SU-DHL-6 (cell line): ENCODE results near the gene GABRB1.
"Not testable (repeated sequence)": the region's sequence is repeated elsewhere in the genome, so short reads cannot be mapped to it uniquely, and the experiment has no call there.

Source experiments
- H2AFZ ChIP-seq: fragments of 200-600 bp; sonication (generic); 2 replicates; pipeline ENCODE4 v1.6.1; 2014; ENCODE audit warnings: low read depth, mild to moderate bottlenecking, moderate library complexity, mixed read lengths, antibody characterized with exemption, low read length; ENCODE audit not compliant: severe bottlenecking
- H3F3A ChIP-seq: fragments of 200-600 bp; shearing (Covaris generic); 2 replicates; pipeline ENCODE4 v1.6.0; 2016; ENCODE audit warnings: antibody characterized with exemption, mild to moderate bottlenecking; ENCODE audit not compliant: insufficient read depth
- H3K27ac ChIP-seq: fragments of 200-600 bp; sonication (generic); 2 replicates; pipeline ENCODE4 v1.5.1; 2016; ENCODE audit warnings: low read depth, mild to moderate bottlenecking, low read length, moderate library complexity, mixed read lengths
- H3K27me3 ChIP-seq: fragments of 200-600 bp; sonication (generic), shearing (Covaris generic); 2 replicates; pipeline ENCODE4 v1.6.0; 2014; ENCODE audit warnings: mild to moderate bottlenecking, low read length
- H3K36me3 ChIP-seq: fragments of 200-600 bp; sonication (generic); 2 replicates; pipeline ENCODE4 v1.6.1; 2014; ENCODE audit warnings: mild to moderate bottlenecking, low read length, mixed read lengths
- H3K4me2 ChIP-seq: fragments of 300-600, 200-600 bp; shearing (Covaris generic), sonication (generic); 2 replicates; pipeline ENCODE4 v1.6.0; 2014; ENCODE audit warnings: low read length, low read depth, mild to moderate bottlenecking; ENCODE audit not compliant: poor library complexity, severe bottlenecking
- H3K4me3 ChIP-seq: fragments of 200-600 bp; sonication (generic); 2 replicates; pipeline ENCODE4 v1.5.1; 2014; ENCODE audit warnings: antibody characterized with exemption, low read length, mild to moderate bottlenecking, mixed read lengths; ENCODE audit not compliant: insufficient read depth, poor library complexity, severe bottlenecking
- H3K79me2 ChIP-seq: fragments of 200-600 bp; sonication (generic); 2 replicates; pipeline ENCODE4 v1.6.1; 2014; ENCODE audit warnings: mild to moderate bottlenecking, low read length, moderate library complexity; ENCODE audit not compliant: insufficient read depth
- H3K9ac ChIP-seq: fragments of 200-600 bp; sonication (generic); 2 replicates; pipeline ENCODE4 v1.7.0; 2014; ENCODE audit warnings: mild to moderate bottlenecking, low read length
- H3K9me2 ChIP-seq: fragments of 200-600 bp; sonication (generic); replicated peaks from 2 replicates; pipeline ENCODE4 v1.6.1; 2014; ENCODE audit warnings: low read length; ENCODE audit not compliant: insufficient read depth
- H3K9me3 ChIP-seq: fragments of 200-600 bp; sonication (generic); 2 replicates; pipeline ENCODE4 v1.6.1; 2014; ENCODE audit warnings: low read length, mixed read lengths; ENCODE audit not compliant: insufficient read depth
- H4K20me1 ChIP-seq: fragments of 200-600 bp; sonication (generic); 2 replicates; pipeline ENCODE4 v1.6.1; 2014; ENCODE audit warnings: low read depth, mild to moderate bottlenecking, antibody characterized with exemption, low read length, moderate library complexity, mixed read lengths
- EZH2phosphoT487 ChIP-seq: fragments of 200-600 bp; sonication (generic), shearing (Covaris generic); conservative IDR thresholded peaks from 2 replicates; pipeline ENCODE4 v1.6.1; 2018; ENCODE audit warnings: mild to moderate bottlenecking, antibody characterized with exemption, low read length, moderate library complexity, mixed read lengths
- TF ChIP-seq, protein P1 (sequence below): fragments of 200-600 bp; sonication (generic); IDR thresholded peaks from one replicate; pipeline ENCODE4 v1.5.1; 2017; ENCODE audit warnings: antibody characterized with exemption, mild to moderate bottlenecking, low read length, moderate library complexity; ENCODE audit not compliant: insufficient read depth, poor library complexity, severe bottlenecking

Gene GABRB1

DNA sequence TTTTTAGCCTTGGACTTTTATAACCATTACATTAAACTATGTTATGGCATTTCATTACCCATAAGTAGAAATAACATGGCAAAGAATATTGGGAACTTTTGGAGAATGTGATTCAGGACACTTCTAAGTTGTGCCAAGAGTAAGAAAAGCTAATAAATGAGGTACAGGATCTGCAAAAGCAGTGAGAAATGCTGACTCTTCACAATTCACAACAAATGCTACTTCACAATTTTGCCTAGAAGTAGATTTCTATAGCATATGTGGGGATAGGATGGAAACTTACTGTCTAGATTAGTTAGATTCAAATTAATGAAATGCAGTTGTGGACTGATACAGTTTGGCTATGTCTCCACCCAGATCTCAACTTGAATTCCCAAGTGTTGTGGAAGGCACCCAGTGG lies 258.4 kb downstream of the GABRB1 start:
- Histone ChIP-seq H2AFZ (no peak overlapping the region), H3K9ac (no peak overlapping the region), H3K27ac (no peak overlapping the region), H3K27me3 (no peaks in the 10 kb centered on the region), H3K4me2 (no peak overlapping the region), H3K4me3 (no peak overlapping the region), H3K9me3 (no peaks in the 10 kb centered on the region), H3K36me3 (no peaks in the 10 kb centered on the region), H4K20me1 (no peaks in the 10 kb centered on the region), H3K9me2 (no peaks in the 10 kb centered on the region), H3F3A (no peaks in the 10 kb centered on the region), H3K79me2 (no peaks in the 10 kb centered on the region)
- TF ChIP-seq, protein P1, sequence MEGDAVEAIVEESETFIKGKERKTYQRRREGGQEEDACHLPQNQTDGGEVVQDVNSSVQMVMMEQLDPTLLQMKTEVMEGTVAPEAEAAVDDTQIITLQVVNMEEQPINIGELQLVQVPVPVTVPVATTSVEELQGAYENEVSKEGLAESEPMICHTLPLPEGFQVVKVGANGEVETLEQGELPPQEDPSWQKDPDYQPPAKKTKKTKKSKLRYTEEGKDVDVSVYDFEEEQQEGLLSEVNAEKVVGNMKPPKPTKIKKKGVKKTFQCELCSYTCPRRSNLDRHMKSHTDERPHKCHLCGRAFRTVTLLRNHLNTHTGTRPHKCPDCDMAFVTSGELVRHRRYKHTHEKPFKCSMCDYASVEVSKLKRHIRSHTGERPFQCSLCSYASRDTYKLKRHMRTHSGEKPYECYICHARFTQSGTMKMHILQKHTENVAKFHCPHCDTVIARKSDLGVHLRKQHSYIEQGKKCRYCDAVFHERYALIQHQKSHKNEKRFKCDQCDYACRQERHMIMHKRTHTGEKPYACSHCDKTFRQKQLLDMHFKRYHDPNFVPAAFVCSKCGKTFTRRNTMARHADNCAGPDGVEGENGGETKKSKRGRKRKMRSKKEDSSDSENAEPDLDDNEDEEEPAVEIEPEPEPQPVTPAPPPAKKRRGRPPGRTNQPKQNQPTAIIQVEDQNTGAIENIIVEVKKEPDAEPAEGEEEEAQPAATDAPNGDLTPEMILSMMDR = no peak
- TF ChIP-seq EZH2phosphoT487 = no peak

DNA sequence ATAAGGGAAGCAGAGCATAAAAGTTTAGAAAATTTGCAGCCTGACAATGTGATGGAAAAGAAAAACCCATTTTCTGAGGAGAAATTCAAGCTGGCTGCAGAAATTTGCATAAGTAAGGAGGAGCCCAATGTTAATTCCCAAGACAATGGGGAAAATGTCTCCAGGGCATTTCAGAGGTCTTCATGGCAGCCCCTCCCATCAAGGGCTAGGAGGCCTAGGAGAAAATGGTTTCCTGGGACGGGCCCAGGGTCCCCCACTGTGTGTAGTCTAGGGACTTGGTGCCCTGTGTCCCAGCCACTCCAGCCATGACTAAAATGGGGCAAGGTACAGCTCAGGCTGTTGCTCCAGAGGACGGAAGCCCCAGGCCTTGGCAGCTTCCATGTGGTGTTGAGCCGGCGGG lies 259.5 kb downstream of the GABRB1 start:
- not testable (repeated sequence) for H3K4me2 ChIP-seq, H3K27ac ChIP-seq, H3K9me3 ChIP-seq, H3F3A ChIP-seq, H3K36me3 ChIP-seq, H2AFZ ChIP-seq, H3K4me3 ChIP-seq, H3K9me2 ChIP-seq, H3K9ac ChIP-seq, H3K79me2 ChIP-seq, H4K20me1 ChIP-seq, H3K27me3 ChIP-seq

DNA sequence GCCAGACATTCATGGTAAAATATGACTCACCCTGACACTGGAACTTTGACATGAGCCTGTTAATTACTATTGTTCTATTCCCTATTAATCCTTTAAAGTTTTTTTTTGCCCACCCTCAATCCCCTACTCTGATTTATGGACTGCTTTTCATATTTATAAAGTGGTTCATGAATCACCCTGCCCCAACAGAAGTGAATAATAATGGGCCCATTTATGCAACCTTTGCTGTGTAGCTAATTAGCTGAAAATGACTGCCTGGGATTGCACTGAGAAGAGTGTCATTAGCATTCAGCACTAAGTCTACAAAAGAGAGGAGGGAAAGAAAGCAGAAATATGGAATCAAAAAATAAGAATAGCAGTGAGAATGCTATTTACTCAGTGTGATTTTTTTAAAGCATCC lies 277.8 kb downstream of the GABRB1 start:
- no peaks in the 10 kb centered on the region for H3K9me3 ChIP-seq
- no peak overlapping the region for H3K4me2 ChIP-seq
- no peak for TF ChIP-seq EZH2phosphoT487
- TF ChIP-seq, protein P1 = no peak
- no peaks in the 10 kb centered on the region for H3K27me3 ChIP-seq
- H3K4me3 ChIP-seq = no peak overlapping the region
- H3F3A ChIP-seq = no peaks in the 10 kb centered on the region
- no peaks in the 10 kb centered on the region for H3K9me2 ChIP-seq
- H3K9ac ChIP-seq = no peak overlapping the region
- H3K36me3 ChIP-seq = no peaks in the 10 kb centered on the region
- H2AFZ ChIP-seq = no peak overlapping the region
- H4K20me1 ChIP-seq = no peaks in the 10 kb centered on the region
- H3K79me2 ChIP-seq = no peaks in the 10 kb centered on the region
- no peak overlapping the region for H3K27ac ChIP-seq

- Histone ChIP-seq H3F3A (no peaks in the 10 kb centered on the region), H3K27me3 (no peaks in the 10 kb centered on the region), H3K9me3 (no peaks in the 10 kb centered on the region), H3K9ac (no peak overlapping the region), H3K4me2 (no peak overlapping the region), H4K20me1 (no peaks in the 10 kb centered on the region), H3K27ac (no peak overlapping the region), H3K9me2 (no peaks in the 10 kb centered on the region), H3K4me3 (no peak overlapping the region), H2AFZ (no peak overlapping the region), H3K36me3 (no peaks in the 10 kb centered on the region), H3K79me2 (no peaks in the 10 kb centered on the region)
- no peak for TF ChIP-seq EZH2phosphoT487
- TF ChIP-seq, protein P1 = no peak
Observed at GRCh38 chr4:47312170-47312569, 280.8 kb downstream of the GABRB1 start.
